ENCODE measurements around the gene SMIM8. TPM values are rescaled to one million over a fixed set of nuclear protein-coding genes. Genes with fewer than 3 reads are reported as not detected.

The SMIM8 gene
- total RNA-seq, 4 donors from 2014 or later = 6.9 to 23.1 (median 12.7) TPM

DNA sequence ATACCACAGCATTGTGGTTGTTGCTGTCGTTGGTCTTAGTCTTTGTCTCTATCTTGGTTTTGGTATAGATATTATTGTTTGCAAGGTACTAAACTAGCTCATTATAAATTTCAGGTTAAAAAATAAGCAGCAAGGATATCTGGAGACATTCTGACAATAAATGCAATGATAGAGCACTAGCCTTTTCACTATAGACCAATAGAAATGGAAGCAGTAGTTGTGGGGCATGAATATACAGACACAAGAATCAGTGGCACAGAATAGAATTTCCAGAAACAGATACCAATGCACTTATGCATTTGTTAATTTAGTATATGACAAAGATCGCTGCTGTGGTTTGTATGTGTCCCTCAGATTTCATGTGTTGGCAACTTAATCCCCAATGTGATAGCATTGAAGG lies 54.3 kb downstream of the SMIM8 start:
- Histone ChIP-seq H3K36me3 (no peaks in the 10 kb centered on the region), H3K9me3 (no peaks in the 10 kb centered on the region), H3K4me1 (no peaks in the 10 kb centered on the region), H3K27me3 (no peaks in the 10 kb centered on the region), H3K27ac (no peak overlapping the region), H3K4me3 (no peak overlapping the region)
- TF ChIP-seq, protein P1, sequence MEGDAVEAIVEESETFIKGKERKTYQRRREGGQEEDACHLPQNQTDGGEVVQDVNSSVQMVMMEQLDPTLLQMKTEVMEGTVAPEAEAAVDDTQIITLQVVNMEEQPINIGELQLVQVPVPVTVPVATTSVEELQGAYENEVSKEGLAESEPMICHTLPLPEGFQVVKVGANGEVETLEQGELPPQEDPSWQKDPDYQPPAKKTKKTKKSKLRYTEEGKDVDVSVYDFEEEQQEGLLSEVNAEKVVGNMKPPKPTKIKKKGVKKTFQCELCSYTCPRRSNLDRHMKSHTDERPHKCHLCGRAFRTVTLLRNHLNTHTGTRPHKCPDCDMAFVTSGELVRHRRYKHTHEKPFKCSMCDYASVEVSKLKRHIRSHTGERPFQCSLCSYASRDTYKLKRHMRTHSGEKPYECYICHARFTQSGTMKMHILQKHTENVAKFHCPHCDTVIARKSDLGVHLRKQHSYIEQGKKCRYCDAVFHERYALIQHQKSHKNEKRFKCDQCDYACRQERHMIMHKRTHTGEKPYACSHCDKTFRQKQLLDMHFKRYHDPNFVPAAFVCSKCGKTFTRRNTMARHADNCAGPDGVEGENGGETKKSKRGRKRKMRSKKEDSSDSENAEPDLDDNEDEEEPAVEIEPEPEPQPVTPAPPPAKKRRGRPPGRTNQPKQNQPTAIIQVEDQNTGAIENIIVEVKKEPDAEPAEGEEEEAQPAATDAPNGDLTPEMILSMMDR (IDR thresholded peaks at IDR 0.05) = no peak
- no peak for TF ChIP-seq POLR2A (IDR thresholded peaks at IDR 0.05)
- DNase-seq = no peak

DNA sequence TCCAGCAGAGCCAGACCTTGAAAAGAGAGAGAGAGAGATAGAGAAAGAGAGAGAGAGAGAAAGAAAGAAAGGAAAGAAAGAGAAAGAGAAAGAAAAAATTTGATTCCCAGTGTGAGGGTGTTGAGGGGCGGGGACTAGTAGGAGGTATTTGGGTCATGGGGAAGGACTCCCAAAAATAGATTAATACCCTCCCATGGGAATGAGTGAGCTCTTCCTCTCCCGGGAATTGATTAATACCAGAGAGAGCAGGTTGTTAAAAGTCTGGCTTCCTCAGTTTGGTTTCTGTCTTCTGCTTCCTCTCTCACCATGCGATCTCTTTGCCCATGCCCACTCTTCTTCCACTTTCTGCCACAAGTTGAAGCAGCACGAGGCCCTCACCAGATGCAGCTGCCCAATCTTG lies 56.6 kb downstream of the SMIM8 start:
- H3K27me3 ChIP-seq = no peaks in the 10 kb centered on the region
- no peak for TF ChIP-seq POLR2A (IDR thresholded peaks at IDR 0.05)
- TF ChIP-seq, protein P1 (IDR thresholded peaks at IDR 0.05) = no peak

DNA sequence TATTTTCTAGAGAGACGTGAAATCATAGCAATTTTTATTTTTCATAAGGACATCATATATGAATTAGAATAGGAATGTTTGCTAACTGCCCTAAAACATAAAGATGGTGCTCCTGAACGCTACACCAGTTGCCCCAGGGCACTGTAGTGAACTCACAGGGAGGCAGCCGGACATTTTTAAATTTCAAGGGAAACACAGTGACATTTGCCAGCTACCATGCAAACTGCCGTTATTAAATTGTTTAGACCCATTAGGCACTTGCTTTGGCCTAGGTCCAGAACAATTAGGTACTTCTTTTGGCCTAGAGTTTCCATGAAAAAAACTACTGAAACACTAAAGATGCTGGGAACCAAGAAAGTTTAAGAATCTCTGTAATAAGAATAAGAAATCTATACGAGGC lies 60.5 kb downstream of the SMIM8 start:
- Histone ChIP-seq H3K36me3 (no peaks in the 10 kb centered on the region), H3K27ac (no peak overlapping the region), H3K4me1 (no peaks in the 10 kb centered on the region), H3K27me3 (no peaks in the 10 kb centered on the region), H3K9me3 (no peaks in the 10 kb centered on the region), H3K4me3 (no peak overlapping the region)
- TF ChIP-seq, protein P1 (IDR thresholded peaks at IDR 0.05) = no peak
- DNase-seq = no peak

More for the DNA sequence above, 56.6 kb downstream of the SMIM8 start:
- Histone ChIP-seq H3K27ac (no peak overlapping the region), H3K4me3 (no peak overlapping the region), H3K4me1 (no peaks in the 10 kb centered on the region), H3K9me3 (no peaks in the 10 kb centered on the region), H3K36me3 (no peaks in the 10 kb centered on the region)
- no peak for DNase-seq

DNA sequence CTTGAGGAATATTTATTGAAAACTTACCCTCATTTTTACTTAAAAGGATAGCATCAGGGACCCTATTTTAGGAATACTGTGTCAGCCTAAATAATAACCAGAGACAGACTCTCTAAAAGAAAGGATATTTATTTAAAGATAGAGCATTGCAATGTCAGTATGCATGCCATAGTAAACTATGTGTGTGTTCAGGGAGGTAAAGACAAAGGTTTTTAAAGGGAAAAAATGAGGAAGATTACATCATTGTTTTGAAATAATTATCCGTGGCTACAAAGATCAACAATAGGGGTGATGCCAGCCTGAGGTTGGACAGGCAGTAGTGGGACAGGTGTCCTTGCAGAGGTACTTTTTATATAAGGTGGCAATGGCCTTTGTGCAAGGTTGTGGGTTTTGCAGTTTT lies 61.6 kb downstream of the SMIM8 start:
- H3K27me3 ChIP-seq = no peaks in the 10 kb centered on the region
- H3K36me3 ChIP-seq = no peaks in the 10 kb centered on the region
- H3K4me1 ChIP-seq = no peaks in the 10 kb centered on the region
- no peak overlapping the region for H3K4me3 ChIP-seq
- no peak overlapping the region for H3K27ac ChIP-seq
- DNase-seq = no peak
- TF ChIP-seq, protein P1 (IDR thresholded peaks at IDR 0.05) = no peak
- no peak for TF ChIP-seq POLR2A (IDR thresholded peaks at IDR 0.05)
- H3K9me3 ChIP-seq = no peaks in the 10 kb centered on the region

DNA sequence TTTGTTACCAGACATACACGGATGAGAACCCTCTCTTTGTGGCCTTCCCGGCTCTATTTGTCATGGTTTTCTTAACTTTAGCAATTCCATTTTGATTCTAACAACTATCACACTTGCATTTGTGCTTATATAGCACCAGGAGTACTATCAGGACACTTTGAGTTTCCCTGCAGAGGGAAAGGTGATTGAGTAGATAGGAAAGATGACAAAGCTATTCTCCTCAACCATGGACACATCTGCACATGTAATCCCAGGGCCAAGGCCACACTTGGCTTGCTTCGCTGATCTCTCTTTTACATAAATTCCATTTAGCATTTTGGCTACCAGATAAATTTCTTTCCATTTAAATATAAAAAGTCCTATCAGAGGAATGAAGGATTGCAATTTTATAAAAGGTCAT lies 62.1 kb downstream of the SMIM8 start:
- Histone ChIP-seq H3K9me3 (no peaks in the 10 kb centered on the region), H3K27ac (no peak overlapping the region), H3K4me1 (no peaks in the 10 kb centered on the region), H3K4me3 (no peak overlapping the region), H3K27me3 (no peaks in the 10 kb centered on the region), H3K36me3 (no peaks in the 10 kb centered on the region)
- DNase-seq = no peak
- TF ChIP-seq POLR2A (IDR thresholded peaks at IDR 0.05) = no peak
- TF ChIP-seq, protein P1 (IDR thresholded peaks at IDR 0.05) = no peak

DNA sequence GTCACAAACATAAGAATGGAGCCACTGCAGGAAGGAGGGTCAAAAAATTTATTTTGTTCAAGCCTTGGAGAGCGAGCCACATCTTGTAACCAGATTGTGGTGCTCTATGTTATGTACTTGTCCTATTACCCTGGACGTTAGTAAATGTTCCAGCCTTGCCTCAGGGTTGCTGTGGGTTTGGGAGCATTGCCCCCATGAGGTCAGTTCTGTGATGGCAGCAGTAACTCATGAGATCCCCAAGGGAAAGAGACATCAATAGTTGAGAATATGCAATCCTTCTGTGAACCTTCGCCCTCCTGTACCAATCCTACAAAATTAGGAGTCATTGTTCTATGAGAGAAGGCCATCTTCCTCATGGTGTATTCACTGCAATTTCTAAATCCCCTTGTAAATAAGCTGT lies 68.9 kb downstream of the SMIM8 start:
- Histone ChIP-seq H3K36me3 (no peaks in the 10 kb centered on the region), H3K27me3 (no peaks in the 10 kb centered on the region), H3K4me1 (no peaks in the 10 kb centered on the region), H3K4me3 (no peak overlapping the region), H3K27ac (no peak overlapping the region), H3K9me3 (no peaks in the 10 kb centered on the region)
- no peak for DNase-seq
- TF ChIP-seq, protein P1 (IDR thresholded peaks at IDR 0.05) = peak in 3 of 6 experiments; percentile 15 to 34 (median 26)
- TF ChIP-seq POLR2A (IDR thresholded peaks at IDR 0.05) = no peak

All from Peyer's patch (tissue), 4 donors.